ENCODE measurements around the gene ACSM2A. TPM values are rescaled to one million over a fixed set of nuclear protein-coding genes. Genes with fewer than 3 reads are reported as not detected.

ACSM2A gene
- total RNA-seq, 1 donor from 2014 or later: 21.7 TPM

Other genes with a start within 250 kb of the ACSM2A start
- gene GP2, start 124.0 kb upstream of the ACSM2A start, total RNA-seq: not detected in 2 replicates
- gene UMOD, start 98.8 kb upstream of the ACSM2A start, total RNA-seq: not detected in 2 replicates
- not detected in 2 replicates for gene PDILT, start 46.8 kb upstream of the ACSM2A start, total RNA-seq
- 6.4 and 6.7 TPM in 2 replicates for gene ACSM5, start 42.0 kb upstream of the ACSM2A start, total RNA-seq
- 14.2 TPM in 1 of 2 replicates, not detected in the other for gene ACSM2B, start 124.8 kb downstream of the ACSM2A start, total RNA-seq
- 0.99 and 1.2 TPM in 2 replicates for gene ACSM1, start 246.2 kb downstream of the ACSM2A start, total RNA-seq